Endothelial cell of umbilical vein (primary cell): ENCODE data around the gene BMERB1. TPM values are rescaled to one million over a fixed set of nuclear protein-coding genes. Genes with fewer than 3 reads are reported as not detected.

Experiments
- BruUV-seq: library from RNA; stranded (reverse); fragments of 400-500 nt; replicated peaks from 2 replicates; lab custom pipeline; 2021; lab: Mats Ljungman, UMichigan
- CTCF ChIA-PET: fragments of 300-600, 350-600 bp; sonication (Branson Sonifier 250); formaldehyde crosslinking; loops from one replicate; lab custom pipeline; 2021; ENCODE audit warnings: antibody characterized with exemption, inconsistent platforms; lab: Charles Lee
- POLR2A ChIA-PET: fragments of 300-600, 350-600 bp; sonication (Branson Sonifier 250); formaldehyde crosslinking; loops from one replicate; lab custom pipeline; 2021; ENCODE audit warnings: antibody characterized with exemption, inconsistent platforms; lab: Charles Lee
- DNase-seq: peaks from one replicate; pipeline ENCODE4 v3.0.0-alpha.2; 2011; ENCODE audit warnings: low read depth, low spot score
- FAIRE-seq: peaks from 2 replicates; lab custom pipeline; 2011; peaks lifted over from hg19 to GRCh38; lab: Jason Lieb, UNC
- H2AFZ ChIP-seq: 2 replicates; pipeline ENCODE4 v1.6.0; 2012; ENCODE audit warnings: low read depth, low read length, control low read depth, inconsistent platforms
- H3K27ac ChIP-seq: 2 replicates; pipeline ENCODE4 v1.5.1; 2011; ENCODE audit warnings: low read depth, mild to moderate bottlenecking, control low read depth, low read length, moderate library complexity; ENCODE audit not compliant: insufficient read depth
- H3K27me3 ChIP-seq, 2 experiments: 2 replicates each; pipeline versions ENCODE4 v1.6.0 to v1.6.1; 2011; ENCODE audit warnings: low read length in 2 of 2, mixed read lengths in 1 of 2; ENCODE audit not compliant: control insufficient read depth in 2 of 2, insufficient read depth in 2 of 2
- H3K36me3 ChIP-seq, 2 experiments: 2 replicates in 1 of 2; 3 replicates in 1 of 2; pipeline ENCODE4 v1.5.1; 2011; ENCODE audit warnings: low read length in 2 of 2, mild to moderate bottlenecking in 1 of 2, moderate library complexity in 1 of 2; ENCODE audit not compliant: control insufficient read depth in 2 of 2, insufficient read depth in 2 of 2; ENCODE audit errors: extremely low read depth in 1 of 2
- H3K4me1 ChIP-seq: 3 replicates; pipeline ENCODE4 v1.5.1; 2011; ENCODE audit warnings: mild to moderate bottlenecking, low read length; ENCODE audit not compliant: control insufficient read depth, insufficient read depth; ENCODE audit errors: extremely low read depth
- H3K4me2 ChIP-seq: 2 replicates; pipeline ENCODE4 v1.6.1; 2011; ENCODE audit warnings: low read length, control low read depth, mixed read lengths; ENCODE audit not compliant: insufficient read depth
- H3K4me3 ChIP-seq, 3 experiments: fragments of 200-600 bp in 1 of 3; sonication (generic), shearing (Covaris generic) in 1 of 3; replicated peaks in 1 of 3; 2 replicates each; pipeline ENCODE4 v1.5.1; 2011 to 2016; ENCODE audit warnings: control low read depth in 3 of 3, low read length in 3 of 3, mild to moderate bottlenecking in 2 of 3, inconsistent platforms in 1 of 3, low read depth in 1 of 3, moderate library complexity in 1 of 3; ENCODE audit not compliant: insufficient read depth in 1 of 3
- H3K79me2 ChIP-seq: 2 replicates; pipeline ENCODE4 v1.6.0; 2012; ENCODE audit warnings: low read length, inconsistent platforms; ENCODE audit not compliant: control insufficient read depth, insufficient read depth
- H3K9ac ChIP-seq: replicated peaks from 2 replicates; pipeline ENCODE3; 2011; ENCODE audit warnings: low read length, control low read depth; ENCODE audit not compliant: insufficient read depth; ENCODE audit errors: extremely low read depth
- H3K9me1 ChIP-seq: replicated peaks from 3 replicates; pipeline ENCODE4 v1.6.0; 2011; ENCODE audit warnings: mild to moderate bottlenecking, low read length; ENCODE audit not compliant: control insufficient read depth, insufficient read depth; ENCODE audit errors: extremely low read depth
- H3K9me3 ChIP-seq: replicated peaks from 2 replicates; pipeline ENCODE4 v1.5.1; 2012; ENCODE audit warnings: low read length, inconsistent platforms; ENCODE audit not compliant: control insufficient read depth, insufficient read depth
- H4K20me1 ChIP-seq: replicated peaks from 2 replicates; pipeline ENCODE3; 2011; ENCODE audit warnings: mild to moderate bottlenecking, low read length; ENCODE audit not compliant: control insufficient read depth, insufficient read depth; ENCODE audit errors: extremely low read depth
- CTCF ChIP-seq, 2 donors: IDR thresholded peaks; 1 replicate in 1 of 2; 2 replicates in 1 of 2; pipeline ENCODE4 v1.5.1; 2011; ENCODE audit warnings: low read length in 2 of 2, mild to moderate bottlenecking in 2 of 2, moderate library complexity in 2 of 2, control low read depth in 1 of 2, inconsistent platforms in 1 of 2, low read depth in 1 of 2; ENCODE audit not compliant: insufficient read depth in 1 of 2; ENCODE audit errors: extremely low read depth in 1 of 2
- EZH2 ChIP-seq: IDR thresholded peaks from 2 replicates; pipeline ENCODE4 v1.6.1; 2012; ENCODE audit warnings: borderline replicate concordance, low read depth, mild to moderate bottlenecking, moderate library complexity, low read length, inconsistent platforms; ENCODE audit not compliant: severe bottlenecking
- FOS ChIP-seq: IDR thresholded peaks from 2 replicates; pipeline ENCODE4 v1.6.1; 2011; ENCODE audit warnings: mild to moderate bottlenecking, low read length, moderate library complexity, borderline replicate concordance; ENCODE audit not compliant: insufficient read depth
- GATA2 ChIP-seq: IDR thresholded peaks from 2 replicates; pipeline ENCODE4 v1.7.0; 2011; ENCODE audit warnings: low read depth, mild to moderate bottlenecking, moderate library complexity, mixed read lengths, low read length; ENCODE audit not compliant: insufficient read length, insufficient read depth
- JUN ChIP-seq: IDR thresholded peaks from 2 replicates; pipeline ENCODE4 v1.6.1; 2011; ENCODE audit warnings: borderline replicate concordance, low read depth; ENCODE audit not compliant: insufficient read length, insufficient read depth
- MAX ChIP-seq: IDR thresholded peaks from 2 replicates; pipeline ENCODE4 v1.6.1; 2011; ENCODE audit not compliant: insufficient read depth, insufficient read length
- MYC ChIP-seq: IDR thresholded peaks from one replicate; pipeline ENCODE4 v1.6.1; 2011; ENCODE audit warnings: mild to moderate bottlenecking, low read depth, low read length
- POLR2A ChIP-seq: IDR thresholded peaks from 2 replicates; pipeline ENCODE4 v1.6.1; 2012; ENCODE audit warnings: low read depth, mild to moderate bottlenecking, control low read depth, low read length
- POLR2AphosphoS5 ChIP-seq: IDR thresholded peaks from 2 replicates; pipeline ENCODE4 v1.6.1; 2012; ENCODE audit warnings: low read depth, mild to moderate bottlenecking, control low read depth, low read length, moderate library complexity; ENCODE audit not compliant: insufficient read depth
- dilution Hi-C: fragments of 300-500 bp; cut with MboI; formaldehyde crosslinking; loops from one replicate; pipeline ENCODE4 v1.15.0; 2019; ENCODE audit warnings: low sequenced_read_pairs; ENCODE audit not compliant: extremely low pct_ligation_motif_present
- intact Hi-C: fragments of 100-400 bp; cut with micrococcal nuclease; formaldehyde crosslinking; loops from one replicate; pipeline ENCODE4 v1.10.0; 2022
- polyA plus RNA-seq, 4 experiments: library from polyadenylated mRNA; depleted of rRNA in 3 of 4; stranded (reverse) in 3 of 4; unstranded in 1 of 4; fragments of >200 nt; gene quantifications; 2 replicates each; pipeline versions ENCODE4 v1.2.1 to v1.2.3, GENCODE V29; 2011 to 2012; ENCODE audit warnings: missing spikeins in 1 of 4
- total RNA-seq: library from RNA; stranded (reverse); gene quantifications from 2 replicates; pipeline ENCODE4 v1.2.3, GENCODE V29; 2021

BMERB1 gene
- total and polyA plus RNA-seq, 2 donors (not counting 3 experiments of a cell fraction or from before 2014, with no cell fraction given): 14.1 to 17.4 TPM

- no peak overlapping the region for H2AFZ ChIP-seq
- POLR2A ChIA-PET: no interaction called here
- H3K4me3 ChIP-seq: no peak overlapping the region
- dilution Hi-C loops (no loop called here), intact Hi-C loops (no loop called here)
- no peaks in the 10 kb centered on the region for H3K4me1 ChIP-seq
- H4K20me1 ChIP-seq: no peaks in the 10 kb centered on the region
- no peaks in the 10 kb centered on the region for H3K79me2 ChIP-seq
- no TSS peak for BruUV-seq
- TF ChIP-seq POLR2AphosphoS5 (no peak), POLR2A (no peak), EZH2 (no peak), CTCF (IDR thresholded peaks at IDR 0.05; ENCODE audit: extremely low read depth in 1 of 2, insufficient read depth in 1 of 2, low read depth in 1 of 2, low read length in 2 of 2) (no peak), GATA2 (no peak), FOS (no peak), JUN (no peak), MAX (no peak), MYC (no peak)
- H3K27me3 ChIP-seq: no peaks in the 10 kb centered on the region
- no peaks in the 10 kb centered on the region for H3K9me3 ChIP-seq
- no peak overlapping the region for H3K9ac ChIP-seq
- DNase-seq: no peak
- CTCF ChIA-PET: no interaction called here
- H3K4me2 ChIP-seq: no peak overlapping the region
- no peak overlapping the region for H3K27ac ChIP-seq
- no peaks in the 10 kb centered on the region for H3K9me1 ChIP-seq
- no peak for FAIRE-seq
- H3K36me3 ChIP-seq: peaks cover 30 to 40% of the 10 kb centered on the region in 2 experiments
These were observed 181.6 kb downstream of the BMERB1 start for GRCh38 chr16:15616012-15616411.
